ENCODE data around the gene BARX2.
A peak's percentile ranks its signal among the peaks of the same experiment; 100 is the strongest.

The BARX2 gene

GRCh38 chr11:129348813-129349212 is 26.8 kb upstream of the BARX2 start:
- TF ChIP-seq REST (IDR thresholded peaks at IDR 0.05; ENCODE audit: low read depth): no peak
- TF ChIP-seq CREB1 (IDR thresholded peaks at IDR 0.05; ENCODE audit: low read depth): no peak
- TF ChIP-seq FOXM1 (IDR thresholded peaks at IDR 0.05; ENCODE audit: borderline replicate concordance, low read depth): no peak
- no peak for TF ChIP-seq YY1 (IDR thresholded peaks at IDR 0.05; ENCODE audit: low read depth)
- no peak for TF ChIP-seq EP300 (IDR thresholded peaks at IDR 0.05; ENCODE audit: borderline replicate concordance)
- TF ChIP-seq CEBPB (IDR thresholded peaks at IDR 0.05): no peak
- TF ChIP-seq TAF1 (IDR thresholded peaks at IDR 0.05; ENCODE audit: low read depth): no peak
- no peak for TF ChIP-seq TCF12 (IDR thresholded peaks at IDR 0.05; ENCODE audit: low read depth)
- TF ChIP-seq ZBTB7A (IDR thresholded peaks at IDR 0.05; ENCODE audit: low read depth): no peak
- no peak for TF ChIP-seq EGR1 (IDR thresholded peaks at IDR 0.05)
- TF ChIP-seq MAX (IDR thresholded peaks at IDR 0.05): no peak
- TF ChIP-seq RAD21 (IDR thresholded peaks at IDR 0.05; ENCODE audit: low read depth): no peak
- TF ChIP-seq, protein P1, sequence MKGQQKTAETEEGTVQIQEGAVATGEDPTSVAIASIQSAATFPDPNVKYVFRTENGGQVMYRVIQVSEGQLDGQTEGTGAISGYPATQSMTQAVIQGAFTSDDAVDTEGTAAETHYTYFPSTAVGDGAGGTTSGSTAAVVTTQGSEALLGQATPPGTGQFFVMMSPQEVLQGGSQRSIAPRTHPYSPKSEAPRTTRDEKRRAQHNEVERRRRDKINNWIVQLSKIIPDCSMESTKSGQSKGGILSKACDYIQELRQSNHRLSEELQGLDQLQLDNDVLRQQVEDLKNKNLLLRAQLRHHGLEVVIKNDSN (IDR thresholded peaks at IDR 0.05): no peak

GRCh38 chr11:129352676-129353075 is 23.0 kb upstream of the BARX2 start:
- TF ChIP-seq YY1 (IDR thresholded peaks at IDR 0.05; ENCODE audit: low read depth): no peak
- TF ChIP-seq RAD21 (IDR thresholded peaks at IDR 0.05; ENCODE audit: low read depth): no peak
- TF ChIP-seq CEBPB (IDR thresholded peaks at IDR 0.05): no peak
- TF ChIP-seq, protein P1 (IDR thresholded peaks at IDR 0.05): no peak
- no peak for TF ChIP-seq EP300 (IDR thresholded peaks at IDR 0.05; ENCODE audit: borderline replicate concordance)
- TF ChIP-seq TCF12 (IDR thresholded peaks at IDR 0.05; ENCODE audit: low read depth): no peak
- no peak for TF ChIP-seq TEAD4 (IDR thresholded peaks at IDR 0.05)

- no peak for TF ChIP-seq ZBTB7A (IDR thresholded peaks at IDR 0.05; ENCODE audit: low read depth)
These were observed 21.0 kb upstream of the BARX2 start for GRCh38 chr11:129354691-129355090.

DNA sequence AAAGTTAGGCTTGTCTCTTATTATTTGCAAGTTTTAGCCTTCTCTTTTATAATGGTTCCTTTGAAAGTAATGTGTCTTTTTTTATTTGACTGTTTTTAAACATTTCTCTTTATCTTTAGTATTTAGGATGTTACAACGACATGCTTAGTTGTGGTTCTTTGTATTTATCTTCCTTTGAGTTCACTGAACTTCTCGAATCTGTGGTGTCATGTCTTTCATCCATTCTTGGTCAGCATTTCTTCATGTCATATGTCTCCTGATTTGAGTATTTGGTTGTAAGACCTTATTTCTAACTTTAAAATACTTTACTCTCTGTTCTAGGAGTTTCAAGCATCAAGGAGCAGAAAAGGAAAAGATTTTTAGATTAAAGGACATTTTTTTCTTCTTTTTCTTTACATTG is 15.9 kb upstream of the BARX2 start:
- TF ChIP-seq CEBPB (IDR thresholded peaks at IDR 0.05): no peak
- no peak for TF ChIP-seq YY1 (IDR thresholded peaks at IDR 0.05; ENCODE audit: low read depth)
- TF ChIP-seq MAX (IDR thresholded peaks at IDR 0.05): no peak
- no peak for TF ChIP-seq TAF1 (IDR thresholded peaks at IDR 0.05; ENCODE audit: low read depth)
- no peak for TF ChIP-seq RAD21 (IDR thresholded peaks at IDR 0.05; ENCODE audit: low read depth)
- no peak for TF ChIP-seq TEAD4 (IDR thresholded peaks at IDR 0.05)
- TF ChIP-seq EP300 (IDR thresholded peaks at IDR 0.05; ENCODE audit: borderline replicate concordance): no peak
- TF ChIP-seq TCF12 (IDR thresholded peaks at IDR 0.05; ENCODE audit: low read depth): no peak
- no peak for TF ChIP-seq REST (IDR thresholded peaks at IDR 0.05; ENCODE audit: low read depth)
- TF ChIP-seq NFIC (IDR thresholded peaks at IDR 0.05): no peak
- no peak for TF ChIP-seq CREB1 (IDR thresholded peaks at IDR 0.05; ENCODE audit: low read depth)
- no peak for TF ChIP-seq FOXM1 (IDR thresholded peaks at IDR 0.05; ENCODE audit: borderline replicate concordance, low read depth)
- TF ChIP-seq ZBTB7A (IDR thresholded peaks at IDR 0.05; ENCODE audit: low read depth): no peak
- TF ChIP-seq EGR1 (IDR thresholded peaks at IDR 0.05): no peak
- TF ChIP-seq, protein P1 (IDR thresholded peaks at IDR 0.05): no peak

- TF ChIP-seq YY1 (IDR thresholded peaks at IDR 0.05; ENCODE audit: low read depth) (peak; percentile 57), REST (IDR thresholded peaks at IDR 0.05; ENCODE audit: low read depth) (no peak), ZBTB7A (IDR thresholded peaks at IDR 0.05; ENCODE audit: low read depth) (no peak), TCF12 (IDR thresholded peaks at IDR 0.05; ENCODE audit: low read depth) (0 out of 2 replicates have a peak, but pooled peaks have one; percentile 44), TEAD4 (IDR thresholded peaks at IDR 0.05) (peak; percentile 61), EGR1 (IDR thresholded peaks at IDR 0.05) (no peak), FOXM1 (IDR thresholded peaks at IDR 0.05; ENCODE audit: borderline replicate concordance, low read depth) (no peak), EP300 (IDR thresholded peaks at IDR 0.05; ENCODE audit: borderline replicate concordance) (no peak), TAF1 (IDR thresholded peaks at IDR 0.05; ENCODE audit: low read depth) (no peak), CEBPB (IDR thresholded peaks at IDR 0.05) (no peak), NFIC (IDR thresholded peaks at IDR 0.05) (no peak), CREB1 (IDR thresholded peaks at IDR 0.05; ENCODE audit: low read depth) (no peak), RAD21 (IDR thresholded peaks at IDR 0.05; ENCODE audit: low read depth) (peak; percentile 99), MAX (IDR thresholded peaks at IDR 0.05) (peak; percentile 85)
- TF ChIP-seq, protein P1 (IDR thresholded peaks at IDR 0.05): no peak
These were observed 11.4 kb upstream of the BARX2 start for GRCh38 chr11:129364143-129364654.

All from Ishikawa (cell line).